GM23338 (cell line): ENCODE measurements around the gene NAPA.

Experiments used
- CREB1 ChIP-seq: fragments of 250-450 bp; sonication (Bioruptor Pico); IDR thresholded peaks from 2 replicates; pipeline ENCODE4 v1.5.0; 2020; ENCODE audit warnings: low read depth, mild to moderate bottlenecking, moderate library complexity
- EZH2 ChIP-seq: fragments of 200-600 bp; sonication (generic); IDR thresholded peaks from one replicate; pipeline ENCODE4 v1.8.0; 2017; ENCODE audit warnings: antibody characterized with exemption, mild to moderate bottlenecking, low read depth; ENCODE audit not compliant: unreplicated experiment
- JUNB ChIP-seq: IDR thresholded peaks from one replicate; pipeline ENCODE4 v1.6.1; 2016; ENCODE audit warnings: antibody characterized with exemption; ENCODE audit not compliant: unreplicated experiment
- NANOG ChIP-seq: IDR thresholded peaks from 2 replicates; pipeline ENCODE4 v1.6.1; 2016; ENCODE audit warnings: antibody characterized with exemption, borderline replicate concordance
- POLR2AphosphoS5 ChIP-seq: IDR thresholded peaks from 2 replicates; pipeline ENCODE4 v1.6.1; 2016; ENCODE audit warnings: antibody characterized with exemption, low read depth
- REST ChIP-seq: IDR thresholded peaks from one replicate; pipeline ENCODE4 v1.6.1; 2018; ENCODE audit warnings: antibody characterized with exemption; ENCODE audit not compliant: unreplicated experiment
- ZNF114 ChIP-seq: fragments of 250-450 bp; sonication (Bioruptor Pico); IDR thresholded peaks from 2 replicates; pipeline ENCODE4 v1.5.0; 2020; ENCODE audit warnings: mild to moderate bottlenecking, moderate library complexity
- TF ChIP-seq, protein P1 (sequence below), 2 experiments: fragments of 200-600 bp in 1 of 2; sonication (generic) in 1 of 2; conservative IDR thresholded peaks; 2 replicates each; pipeline versions ENCODE4 v1.5.1 to v1.6.1; 2016 to 2017; ENCODE audit warnings: antibody characterized with exemption in 2 of 2, low read depth in 2 of 2, mild to moderate bottlenecking in 2 of 2, moderate library complexity in 1 of 2
- TF ChIP-seq, protein P2 (sequence below): fragments of 250-450 bp; sonication (Bioruptor Pico); IDR thresholded peaks from 2 replicates; pipeline ENCODE4 v1.5.0; 2020; ENCODE audit warnings: mild to moderate bottlenecking, moderate library complexity
- TF ChIP-seq, protein P3 (sequence below): IDR thresholded peaks from 2 replicates; pipeline ENCODE4 v1.6.1; 2016; ENCODE audit warnings: antibody characterized with exemption

GRCh38 chr19:47509973-47510372, 4.9 kb downstream of the NAPA start:
- TF ChIP-seq REST, result no peak
- TF ChIP-seq, protein P1, sequence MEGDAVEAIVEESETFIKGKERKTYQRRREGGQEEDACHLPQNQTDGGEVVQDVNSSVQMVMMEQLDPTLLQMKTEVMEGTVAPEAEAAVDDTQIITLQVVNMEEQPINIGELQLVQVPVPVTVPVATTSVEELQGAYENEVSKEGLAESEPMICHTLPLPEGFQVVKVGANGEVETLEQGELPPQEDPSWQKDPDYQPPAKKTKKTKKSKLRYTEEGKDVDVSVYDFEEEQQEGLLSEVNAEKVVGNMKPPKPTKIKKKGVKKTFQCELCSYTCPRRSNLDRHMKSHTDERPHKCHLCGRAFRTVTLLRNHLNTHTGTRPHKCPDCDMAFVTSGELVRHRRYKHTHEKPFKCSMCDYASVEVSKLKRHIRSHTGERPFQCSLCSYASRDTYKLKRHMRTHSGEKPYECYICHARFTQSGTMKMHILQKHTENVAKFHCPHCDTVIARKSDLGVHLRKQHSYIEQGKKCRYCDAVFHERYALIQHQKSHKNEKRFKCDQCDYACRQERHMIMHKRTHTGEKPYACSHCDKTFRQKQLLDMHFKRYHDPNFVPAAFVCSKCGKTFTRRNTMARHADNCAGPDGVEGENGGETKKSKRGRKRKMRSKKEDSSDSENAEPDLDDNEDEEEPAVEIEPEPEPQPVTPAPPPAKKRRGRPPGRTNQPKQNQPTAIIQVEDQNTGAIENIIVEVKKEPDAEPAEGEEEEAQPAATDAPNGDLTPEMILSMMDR (conservative IDR thresholded peaks at IDR 0.05; ENCODE audit: low read depth in 2 of 2), result no peak
- TF ChIP-seq POLR2AphosphoS5, result no peak
- TF ChIP-seq ZNF114 (CRISPR knock-in tag), result no peak
- no peak for TF ChIP-seq EZH2
- no peak for TF ChIP-seq JUNB
- TF ChIP-seq CREB1 (CRISPR knock-in tag), result no peak
- no peak for TF ChIP-seq NANOG
- TF ChIP-seq, protein P2, sequence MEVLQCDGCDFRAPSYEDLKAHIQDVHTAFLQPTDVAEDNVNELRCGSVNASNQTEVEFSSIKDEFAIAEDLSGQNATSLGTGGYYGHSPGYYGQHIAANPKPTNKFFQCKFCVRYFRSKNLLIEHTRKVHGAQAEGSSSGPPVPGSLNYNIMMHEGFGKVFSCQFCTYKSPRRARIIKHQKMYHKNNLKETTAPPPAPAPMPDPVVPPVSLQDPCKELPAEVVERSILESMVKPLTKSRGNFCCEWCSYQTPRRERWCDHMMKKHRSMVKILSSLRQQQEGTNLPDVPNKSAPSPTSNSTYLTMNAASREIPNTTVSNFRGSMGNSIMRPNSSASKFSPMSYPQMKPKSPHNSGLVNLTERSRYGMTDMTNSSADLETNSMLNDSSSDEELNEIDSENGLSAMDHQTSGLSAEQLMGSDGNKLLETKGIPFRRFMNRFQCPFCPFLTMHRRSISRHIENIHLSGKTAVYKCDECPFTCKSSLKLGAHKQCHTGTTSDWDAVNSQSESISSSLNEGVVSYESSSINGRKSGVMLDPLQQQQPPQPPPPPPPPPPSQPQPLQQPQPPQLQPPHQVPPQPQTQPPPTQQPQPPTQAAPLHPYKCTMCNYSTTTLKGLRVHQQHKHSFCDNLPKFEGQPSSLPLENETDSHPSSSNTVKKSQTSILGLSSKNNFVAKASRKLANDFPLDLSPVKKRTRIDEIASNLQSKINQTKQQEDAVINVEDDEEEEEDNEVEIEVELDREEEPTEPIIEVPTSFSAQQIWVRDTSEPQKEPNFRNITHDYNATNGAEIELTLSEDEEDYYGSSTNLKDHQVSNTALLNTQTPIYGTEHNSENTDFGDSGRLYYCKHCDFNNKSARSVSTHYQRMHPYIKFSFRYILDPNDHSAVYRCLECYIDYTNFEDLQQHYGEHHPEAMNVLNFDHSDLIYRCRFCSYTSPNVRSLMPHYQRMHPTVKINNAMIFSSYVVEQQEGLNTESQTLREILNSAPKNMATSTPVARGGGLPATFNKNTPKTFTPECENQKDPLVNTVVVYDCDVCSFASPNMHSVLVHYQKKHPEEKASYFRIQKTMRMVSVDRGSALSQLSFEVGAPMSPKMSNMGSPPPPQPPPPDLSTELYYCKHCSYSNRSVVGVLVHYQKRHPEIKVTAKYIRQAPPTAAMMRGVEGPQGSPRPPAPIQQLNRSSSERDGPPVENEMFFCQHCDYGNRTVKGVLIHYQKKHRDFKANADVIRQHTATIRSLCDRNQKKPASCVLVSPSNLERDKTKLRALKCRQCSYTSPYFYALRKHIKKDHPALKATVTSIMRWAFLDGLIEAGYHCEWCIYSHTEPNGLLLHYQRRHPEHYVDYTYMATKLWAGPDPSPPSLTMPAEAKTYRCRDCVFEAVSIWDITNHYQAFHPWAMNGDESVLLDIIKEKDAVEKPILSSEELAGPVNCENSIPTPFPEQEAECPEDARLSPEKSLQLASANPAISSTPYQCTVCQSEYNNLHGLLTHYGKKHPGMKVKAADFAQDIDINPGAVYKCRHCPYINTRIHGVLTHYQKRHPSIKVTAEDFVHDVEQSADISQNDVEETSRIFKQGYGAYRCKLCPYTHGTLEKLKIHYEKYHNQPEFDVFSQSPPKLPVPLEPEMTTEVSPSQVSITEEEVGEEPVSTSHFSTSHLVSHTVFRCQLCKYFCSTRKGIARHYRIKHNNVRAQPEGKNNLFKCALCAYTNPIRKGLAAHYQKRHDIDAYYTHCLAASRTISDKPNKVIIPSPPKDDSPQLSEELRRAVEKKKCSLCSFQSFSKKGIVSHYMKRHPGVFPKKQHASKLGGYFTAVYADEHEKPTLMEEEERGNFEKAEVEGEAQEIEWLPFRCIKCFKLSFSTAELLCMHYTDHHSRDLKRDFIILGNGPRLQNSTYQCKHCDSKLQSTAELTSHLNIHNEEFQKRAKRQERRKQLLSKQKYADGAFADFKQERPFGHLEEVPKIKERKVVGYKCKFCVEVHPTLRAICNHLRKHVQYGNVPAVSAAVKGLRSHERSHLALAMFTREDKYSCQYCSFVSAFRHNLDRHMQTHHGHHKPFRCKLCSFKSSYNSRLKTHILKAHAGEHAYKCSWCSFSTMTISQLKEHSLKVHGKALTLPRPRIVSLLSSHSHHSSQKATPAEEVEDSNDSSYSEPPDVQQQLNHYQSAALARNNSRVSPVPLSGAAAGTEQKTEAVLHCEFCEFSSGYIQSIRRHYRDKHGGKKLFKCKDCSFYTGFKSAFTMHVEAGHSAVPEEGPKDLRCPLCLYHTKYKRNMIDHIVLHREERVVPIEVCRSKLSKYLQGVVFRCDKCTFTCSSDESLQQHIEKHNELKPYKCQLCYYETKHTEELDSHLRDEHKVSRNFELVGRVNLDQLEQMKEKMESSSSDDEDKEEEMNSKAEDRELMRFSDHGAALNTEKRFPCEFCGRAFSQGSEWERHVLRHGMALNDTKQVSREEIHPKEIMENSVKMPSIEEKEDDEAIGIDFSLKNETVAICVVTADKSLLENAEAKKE (CRISPR knock-in tag), result no peak
- TF ChIP-seq, protein P3, sequence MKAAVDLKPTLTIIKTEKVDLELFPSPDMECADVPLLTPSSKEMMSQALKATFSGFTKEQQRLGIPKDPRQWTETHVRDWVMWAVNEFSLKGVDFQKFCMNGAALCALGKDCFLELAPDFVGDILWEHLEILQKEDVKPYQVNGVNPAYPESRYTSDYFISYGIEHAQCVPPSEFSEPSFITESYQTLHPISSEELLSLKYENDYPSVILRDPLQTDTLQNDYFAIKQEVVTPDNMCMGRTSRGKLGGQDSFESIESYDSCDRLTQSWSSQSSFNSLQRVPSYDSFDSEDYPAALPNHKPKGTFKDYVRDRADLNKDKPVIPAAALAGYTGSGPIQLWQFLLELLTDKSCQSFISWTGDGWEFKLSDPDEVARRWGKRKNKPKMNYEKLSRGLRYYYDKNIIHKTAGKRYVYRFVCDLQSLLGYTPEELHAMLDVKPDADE, result no peak
